Cardiac fibroblast (primary cell): ENCODE data around the gene C10orf105.

ENCODE experiments used
- DNase-seq, 2 donors: peaks; one replicate each; pipeline versions ENCODE4 v3.0.0 to v3.0.0-alpha.2; 2010; ENCODE audit warnings: low read depth in 2 of 2
- H3K4me3 ChIP-seq, 2 donors: replicated peaks in 1 of 2; 1 replicate in 1 of 2; 2 replicates in 1 of 2; pipeline ENCODE4 v1.5.1; 2011; ENCODE audit warnings: low read depth in 2 of 2, low read length in 2 of 2, mild to moderate bottlenecking in 2 of 2, moderate library complexity in 1 of 2
- CTCF ChIP-seq: IDR thresholded peaks from one replicate; pipeline ENCODE4 v1.5.1; 2011; ENCODE audit warnings: low read depth, mild to moderate bottlenecking, low read length, inconsistent platforms

The C10orf105 gene

DNA sequence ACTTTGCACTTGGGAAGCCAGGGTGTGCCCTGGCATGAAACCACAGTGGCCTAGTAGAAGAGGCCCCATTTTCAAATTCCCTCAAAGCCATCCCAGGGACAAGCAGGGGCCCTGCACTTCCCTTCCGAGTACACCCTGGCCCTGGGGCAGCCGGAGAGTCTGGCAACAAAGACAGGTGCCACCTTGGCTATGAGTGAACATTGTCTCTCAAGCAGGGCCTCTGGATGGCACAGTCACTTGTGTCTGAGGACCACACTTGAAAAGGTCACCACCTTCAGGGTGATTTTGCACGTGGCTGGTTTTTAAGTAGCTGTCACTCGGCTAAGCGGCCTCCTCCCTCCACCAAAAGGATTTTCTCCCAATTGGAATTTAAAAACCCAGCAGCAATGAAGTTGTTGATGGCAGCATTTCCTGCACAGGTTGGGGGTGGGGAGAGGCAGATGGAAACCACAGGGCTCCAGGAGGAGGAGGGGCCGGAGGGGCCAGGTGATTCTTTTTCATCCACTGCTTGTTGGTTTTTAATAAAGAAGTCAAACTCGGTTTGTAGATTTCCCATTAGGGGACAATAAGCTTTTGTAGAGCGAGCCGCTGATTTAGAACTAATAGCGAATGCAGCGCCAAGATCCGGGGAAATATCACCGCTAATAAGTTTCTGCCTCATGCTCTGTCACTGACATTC is 33.9 kb downstream of the C10orf105 start:
- TF ChIP-seq CTCF = no peak
- no peak for DNase-seq
- no peak overlapping the region for H3K4me3 ChIP-seq

DNA sequence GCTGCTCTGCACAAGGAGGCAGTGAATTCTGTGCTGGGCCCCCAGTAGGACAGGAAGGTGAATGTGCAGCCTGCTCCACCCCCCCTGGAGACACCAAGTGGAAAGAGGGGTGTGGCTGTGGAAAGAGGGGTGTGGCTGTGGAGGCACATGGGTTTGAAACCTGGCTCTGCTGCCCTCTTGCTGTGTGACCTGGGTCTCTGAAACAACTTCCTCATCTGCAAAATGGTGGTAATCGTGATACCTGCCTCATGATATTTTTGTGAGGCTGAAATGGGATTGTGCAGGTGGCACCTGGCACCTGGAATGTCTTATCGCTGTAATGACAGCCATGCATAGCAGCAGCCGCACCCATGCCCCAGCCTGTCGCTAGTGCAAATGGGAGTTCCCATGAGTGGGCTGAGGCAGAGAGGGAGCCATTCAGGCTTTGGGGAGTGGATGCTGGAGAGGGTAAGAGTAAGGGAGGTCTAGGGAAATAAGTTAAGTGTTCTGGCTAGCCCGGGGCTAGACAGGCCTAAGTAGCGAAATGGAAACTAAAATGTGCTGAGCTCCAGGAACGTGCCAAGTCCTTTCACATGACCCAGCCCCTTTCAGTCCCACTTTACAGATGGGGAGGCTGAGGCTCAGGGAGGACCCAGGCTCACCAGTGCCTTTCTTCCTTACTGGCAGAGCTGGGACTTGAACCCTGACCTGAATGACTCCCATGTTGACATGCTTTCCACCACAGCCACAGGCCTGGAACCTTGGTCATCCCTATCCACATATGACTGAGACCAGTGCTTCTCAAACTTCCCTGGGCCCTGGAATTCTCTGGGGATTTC is 35.0 kb downstream of the C10orf105 start:
- no peak for DNase-seq
- H3K4me3 ChIP-seq = no peak overlapping the region
- TF ChIP-seq CTCF = no peak

DNA sequence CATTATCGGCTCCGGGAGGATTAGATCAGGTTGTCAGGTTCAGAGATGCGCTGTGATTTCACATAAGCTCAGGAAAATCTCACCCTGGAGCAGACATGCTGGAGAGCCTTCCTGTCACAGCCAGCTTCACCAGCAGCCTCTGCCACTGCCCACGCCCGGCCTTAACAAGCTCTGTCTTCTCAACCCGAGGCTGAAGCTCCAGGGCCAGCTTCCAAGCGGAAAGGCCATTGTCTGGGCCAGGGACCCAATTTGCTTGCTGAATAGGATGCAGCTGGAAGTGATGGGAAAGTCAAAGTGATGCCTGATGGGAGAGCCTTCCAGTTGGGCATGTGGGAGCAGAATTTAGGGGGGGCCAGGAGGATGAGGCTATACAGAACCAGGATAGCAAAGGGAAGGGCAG is 36.3 kb downstream of the C10orf105 start:
- DNase-seq = no peak
- no peak for TF ChIP-seq CTCF
- H3K4me3 ChIP-seq = no peak overlapping the region

GRCh38 chr10:71681977-71682376 is 37.6 kb downstream of the C10orf105 start:
- H3K4me3 ChIP-seq = no peak overlapping the region
- TF ChIP-seq CTCF = no peak
- DNase-seq = no peak

DNA sequence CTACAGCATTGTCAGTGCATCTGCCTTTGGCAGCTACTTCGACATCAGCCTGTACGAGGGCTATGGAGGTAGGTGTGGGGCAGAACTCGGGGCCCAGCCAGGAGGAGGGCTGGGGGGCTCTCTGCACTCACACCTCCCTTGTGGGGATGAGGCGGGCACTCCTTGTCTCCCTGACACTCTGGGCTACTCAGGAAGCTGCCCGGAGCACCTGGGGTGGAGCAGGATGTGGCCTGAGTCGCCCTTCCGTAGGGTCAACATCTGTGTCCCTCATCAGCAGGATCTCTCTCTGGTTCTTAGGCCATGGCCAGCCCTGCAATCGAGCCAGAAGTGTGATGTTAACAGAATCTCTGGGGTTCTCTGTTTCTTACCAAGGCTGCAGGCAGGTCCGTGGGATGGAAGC is 40.2 kb downstream of the C10orf105 start:
- no peak overlapping the region for H3K4me3 ChIP-seq
- TF ChIP-seq CTCF = no peak
- DNase-seq = no peak

DNA sequence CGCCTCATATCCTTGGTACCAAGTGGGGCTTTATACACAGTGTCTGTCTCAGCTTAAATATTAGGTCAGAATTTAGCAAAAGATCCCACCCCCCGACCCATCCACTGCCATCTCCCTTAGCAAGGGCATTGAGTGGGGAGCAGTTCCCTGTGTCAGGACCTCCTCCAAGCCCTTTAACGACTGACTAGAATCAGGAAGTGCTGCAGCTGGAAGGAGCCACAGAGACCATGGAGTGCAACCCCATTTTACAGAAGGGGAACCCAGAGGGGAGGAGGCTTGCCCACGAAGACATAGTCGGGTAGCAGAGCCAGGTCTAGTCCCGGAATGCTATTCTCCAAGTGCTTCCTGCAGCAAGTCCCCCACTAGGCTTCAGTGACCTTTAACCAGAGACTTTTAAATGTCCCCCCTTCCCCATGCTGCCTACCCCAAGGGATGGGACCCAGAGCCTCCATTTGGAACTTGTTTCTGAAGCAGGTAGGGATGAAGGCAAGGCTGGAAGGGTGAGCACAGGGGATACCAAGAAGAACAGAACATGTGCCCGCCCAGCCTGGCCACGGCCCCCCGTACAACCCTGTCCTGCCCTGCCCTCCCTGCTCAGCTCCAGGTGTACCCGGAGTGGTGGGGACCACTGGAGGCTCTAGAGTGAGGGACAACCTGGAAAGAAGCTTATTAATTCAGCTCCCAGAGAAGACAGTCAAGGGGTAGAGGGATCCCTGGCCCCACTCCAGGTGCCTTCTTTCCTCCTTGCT is 41.3 kb downstream of the C10orf105 start:
- no peak for TF ChIP-seq CTCF
- H3K4me3 ChIP-seq = no peak overlapping the region
- DNase-seq = no peak
